K562 (cell line): ENCODE results near the gene POLR2J. TPM values are rescaled to one million over a fixed set of nuclear protein-coding genes. Genes with fewer than 3 reads are reported as not detected.

Experiments
- ARID2 ChIP-seq: fragments of 450-650 bp; IDR thresholded peaks from 2 replicates; pipeline ENCODE4 v1.6.1; 2017; ENCODE audit warnings: antibody characterized with exemption, mild to moderate bottlenecking
- CBX3 ChIP-seq, 2 experiments: IDR thresholded peaks; 1 replicate in 1 of 2; 2 replicates in 1 of 2; pipeline ENCODE4 v1.6.1; 2012; ENCODE audit warnings: inconsistent platforms in 2 of 2, low read length in 2 of 2, borderline replicate concordance in 1 of 2, control low read depth in 1 of 2
- DNMT1 ChIP-seq: fragments of 450-650 bp; IDR thresholded peaks from 2 replicates; pipeline ENCODE4 v1.6.1; 2016; ENCODE audit warnings: antibody characterized with exemption, mild to moderate bottlenecking
- FOXJ2 ChIP-seq: fragments of 200-800 bp; sonication (Bioruptor generic); IDR thresholded peaks from 2 replicates; pipeline ENCODE4 v1.6.1; 2016; ENCODE audit warnings: missing genetic modification characterization, missing compliant biosample characterization
- GATAD2B ChIP-seq: fragments of 450-650 bp; IDR thresholded peaks from 2 replicates; pipeline ENCODE4 v1.6.1; 2017; ENCODE audit warnings: mild to moderate bottlenecking, borderline replicate concordance
- GTF2A2 ChIP-seq: IDR thresholded peaks from 2 replicates; pipeline ENCODE4 v1.6.1; 2016; ENCODE audit warnings: mild to moderate bottlenecking, missing genetic modification characterization, missing compliant biosample characterization
- HNRNPL ChIP-seq: fragments of 200-400 bp; formaldehyde crosslinking; IDR thresholded peaks from 2 replicates; pipeline ENCODE4 v1.6.1; 2017; ENCODE audit warnings: low read depth, mild to moderate bottlenecking, low read length
- IRF2 ChIP-seq: sonication (generic); formaldehyde crosslinking; IDR thresholded peaks from 2 replicates; pipeline ENCODE4 v1.8.1; 2022; ENCODE audit warnings: mild to moderate bottlenecking, missing genetic modification reagents
- MTA3 ChIP-seq: fragments of 450-650 bp; formaldehyde crosslinking; IDR thresholded peaks from 2 replicates; pipeline ENCODE4 v1.6.1; 2017; ENCODE audit warnings: mild to moderate bottlenecking, borderline replicate concordance
- MYBL2 ChIP-seq, 2 experiments: fragments of 450-650 bp in 1 of 2; sonication (generic) in 1 of 2; formaldehyde crosslinking in 1 of 2; IDR thresholded peaks; 2 replicates each; pipeline versions ENCODE4 v1.6.1 to v1.8.1; 2017 to 2022; ENCODE audit warnings: borderline replicate concordance in 1 of 2, inconsistent platforms in 1 of 2, low read depth in 1 of 2, mild to moderate bottlenecking in 1 of 2, missing genetic modification reagents in 1 of 2, moderate library complexity in 1 of 2
- PBX2 ChIP-seq, 2 experiments: IDR thresholded peaks in 1 of 2; conservative IDR thresholded peaks in 1 of 2; 2 replicates each; pipeline ENCODE4 v1.6.1; 2016; ENCODE audit warnings: low read depth in 2 of 2, mild to moderate bottlenecking in 1 of 2, missing compliant biosample characterization in 1 of 2, missing genetic modification characterization in 1 of 2, moderate library complexity in 1 of 2
- POLR2AphosphoS5 ChIP-seq: IDR thresholded peaks from 2 replicates; pipeline ENCODE4 v1.6.1; 2011; ENCODE audit warnings: mild to moderate bottlenecking, low read depth, low read length, moderate library complexity; ENCODE audit not compliant: control insufficient read depth, insufficient read depth
- POLR3A ChIP-seq: IDR thresholded peaks from 2 replicates; pipeline ENCODE4 v1.6.1; 2011; ENCODE audit warnings: borderline replicate concordance, mild to moderate bottlenecking, moderate library complexity; ENCODE audit not compliant: insufficient read length, insufficient read depth; ENCODE audit errors: extremely low read depth
- RB1 ChIP-seq: fragments of 450-650 bp; IDR thresholded peaks from 2 replicates; pipeline ENCODE4 v1.6.1; 2017; ENCODE audit warnings: low read depth, mild to moderate bottlenecking
- RNF2 ChIP-seq: sonication (generic); IDR thresholded peaks from 2 replicates; pipeline ENCODE4 v1.6.1; 2016
- SIN3B ChIP-seq: fragments of 450-650 bp; IDR thresholded peaks from 2 replicates; pipeline ENCODE4 v1.6.1; 2017; ENCODE audit warnings: low read depth, mild to moderate bottlenecking, moderate library complexity
- TGIF2 ChIP-seq: sonication (generic); formaldehyde crosslinking; IDR thresholded peaks from 2 replicates; pipeline ENCODE4 v1.8.1; 2022; ENCODE audit warnings: mild to moderate bottlenecking, missing genetic modification reagents, moderate library complexity
- ZNF316 ChIP-seq: fragments of 450-650 bp; IDR thresholded peaks from 2 replicates; pipeline ENCODE4 v1.6.1; 2016
- polyA plus RNA-seq, 8 experiments: library from polyadenylated mRNA; depleted of rRNA in 4 of 8; stranded (reverse) in 5 of 8; unstranded in 3 of 8; fragments of >200 nt; fragmentation: Nextera tagmentation in 2 of 8; fragmentation: Illumina TruSeq in 1 of 8; extraction: Ambion mirVana in 2 of 8; extraction: Trizol in 1 of 8; gene quantifications; 2 replicates each; pipeline versions ENCODE4 v1.2.1 to v1.2.3, GENCODE V29; 2011 to 2014; ENCODE audit warnings: inconsistent platforms in 1 of 8, missing spikeins in 1 of 8
- total RNA-seq, 7 experiments: library from RNA; depleted of rRNA in 6 of 7; stranded (reverse); fragments of >200 nt in 6 of 7; fragmentation: Illumina TruSeq in 2 of 7; extraction: Trizol in 2 of 7; gene quantifications; 2 replicates each; pipeline versions ENCODE4 v1.2.1 to v1.2.3, GENCODE V29; 2011 to 2021; ENCODE audit warnings: low replicate concordance in 1 of 7
- TF ChIP-seq, protein P1 (sequence below): fragments of 250-450 bp; sonication (Bioruptor Pico); IDR thresholded peaks from 2 replicates; pipeline ENCODE4 v1.8.0; 2022; ENCODE audit warnings: inconsistent platforms
- TF ChIP-seq, protein P2 (sequence below), 2 experiments: IDR thresholded peaks; 2 replicates each; pipeline ENCODE4 v1.6.1; 2011; ENCODE audit warnings: borderline replicate concordance in 1 of 2, control low read depth in 1 of 2, low read depth in 1 of 2, low read length in 1 of 2, mild to moderate bottlenecking in 1 of 2, mixed read lengths in 1 of 2, moderate library complexity in 1 of 2; ENCODE audit not compliant: insufficient read depth in 1 of 2, insufficient read length in 1 of 2, poor library complexity in 1 of 2, severe bottlenecking in 1 of 2; ENCODE audit errors: extremely low read depth in 1 of 2

POLR2J gene
- total and polyA plus RNA-seq, 9 of the 15 experiments (the other 6 are each of a cell fraction or from before 2014, with no cell fraction given), result 32.3 to 220 (median 113) TPM

DNA sequence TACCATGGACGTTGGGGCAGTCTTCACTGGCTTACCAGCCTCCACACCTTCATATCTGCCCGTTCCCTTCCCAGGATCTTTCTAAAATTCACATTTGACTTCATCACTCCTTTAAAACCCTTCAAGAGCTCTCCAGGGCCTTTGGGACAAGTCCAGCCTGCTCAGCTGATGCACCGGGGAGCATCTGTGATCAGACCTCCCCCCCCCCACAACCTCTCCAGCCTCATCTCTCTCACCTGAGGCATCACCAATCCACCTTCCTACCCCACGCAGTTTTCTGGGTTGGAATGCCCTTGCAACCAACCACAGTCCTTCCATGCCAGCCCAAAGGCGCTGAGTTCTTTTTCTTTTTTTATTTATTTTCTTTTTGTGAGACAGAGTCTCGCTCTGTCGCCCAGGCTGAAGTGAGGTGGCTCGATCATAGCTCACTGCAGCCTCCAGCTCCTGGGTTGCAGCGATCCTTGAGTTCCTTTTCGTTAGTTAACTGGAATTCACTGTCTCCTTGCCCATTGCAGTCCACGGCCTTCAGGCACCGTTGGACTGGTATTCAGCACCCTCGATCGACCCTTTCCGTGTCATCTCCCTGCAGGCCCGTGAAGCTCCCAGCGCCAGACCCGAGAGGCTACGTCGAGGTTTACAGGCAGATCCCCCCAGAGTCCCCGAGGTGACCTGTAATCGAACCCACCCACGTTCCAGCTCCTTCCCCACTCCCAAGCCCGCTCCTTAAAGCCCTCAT, 14.7 kb downstream of the POLR2J start (continued):
- TF ChIP-seq IRF2 (CRISPR knock-in tag), result no peak
- TF ChIP-seq GATAD2B, result no peak
- 0 out of 2 replicates have a peak, but pooled peaks have one; percentile 30 for TF ChIP-seq ARID2
- no peak for TF ChIP-seq ZNF316
- TF ChIP-seq HNRNPL, result no peak
- no peak for TF ChIP-seq MTA3
- no peak; a peak in 1 of 3 replicates for TF ChIP-seq CBX3 (IDR thresholded peaks at IDR 0.05; ENCODE audit: borderline replicate concordance in 1 of 2, low read length in 2 of 2)
- TF ChIP-seq RB1, result no peak
- TF ChIP-seq POLR3A, result no peak
- TF ChIP-seq FOXJ2 (tag), result no peak
- no peak for TF ChIP-seq MYBL2 (IDR thresholded peaks at IDR 0.05; ENCODE audit: low read depth)
- no peak for TF ChIP-seq MYBL2 (CRISPR knock-in tag; IDR thresholded peaks at IDR 0.05; ENCODE audit: borderline replicate concordance)
- TF ChIP-seq, protein P1, sequence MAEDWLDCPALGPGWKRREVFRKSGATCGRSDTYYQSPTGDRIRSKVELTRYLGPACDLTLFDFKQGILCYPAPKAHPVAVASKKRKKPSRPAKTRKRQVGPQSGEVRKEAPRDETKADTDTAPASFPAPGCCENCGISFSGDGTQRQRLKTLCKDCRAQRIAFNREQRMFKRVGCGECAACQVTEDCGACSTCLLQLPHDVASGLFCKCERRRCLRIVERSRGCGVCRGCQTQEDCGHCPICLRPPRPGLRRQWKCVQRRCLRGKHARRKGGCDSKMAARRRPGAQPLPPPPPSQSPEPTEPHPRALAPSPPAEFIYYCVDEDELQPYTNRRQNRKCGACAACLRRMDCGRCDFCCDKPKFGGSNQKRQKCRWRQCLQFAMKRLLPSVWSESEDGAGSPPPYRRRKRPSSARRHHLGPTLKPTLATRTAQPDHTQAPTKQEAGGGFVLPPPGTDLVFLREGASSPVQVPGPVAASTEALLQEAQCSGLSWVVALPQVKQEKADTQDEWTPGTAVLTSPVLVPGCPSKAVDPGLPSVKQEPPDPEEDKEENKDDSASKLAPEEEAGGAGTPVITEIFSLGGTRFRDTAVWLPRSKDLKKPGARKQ (CRISPR knock-in tag), result no peak
- TF ChIP-seq POLR2AphosphoS5, result no peak
- 0 out of 2 replicates have a peak, but pooled peaks have one; percentile 25 for TF ChIP-seq DNMT1
- TF ChIP-seq SIN3B, result no peak
- TF ChIP-seq, protein P2, sequence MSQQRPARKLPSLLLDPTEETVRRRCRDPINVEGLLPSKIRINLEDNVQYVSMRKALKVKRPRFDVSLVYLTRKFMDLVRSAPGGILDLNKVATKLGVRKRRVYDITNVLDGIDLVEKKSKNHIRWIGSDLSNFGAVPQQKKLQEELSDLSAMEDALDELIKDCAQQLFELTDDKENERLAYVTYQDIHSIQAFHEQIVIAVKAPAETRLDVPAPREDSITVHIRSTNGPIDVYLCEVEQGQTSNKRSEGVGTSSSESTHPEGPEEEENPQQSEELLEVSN (IDR thresholded peaks at IDR 0.05; ENCODE audit: borderline replicate concordance in 1 of 2, extremely low read depth in 1 of 2, insufficient read depth in 1 of 2, insufficient read length in 1 of 2, low read depth in 1 of 2, low read length in 1 of 2, poor library complexity in 1 of 2, severe bottlenecking in 1 of 2), result no peak
- no peak for TF ChIP-seq TGIF2
- TF ChIP-seq PBX2 (CRISPR knock-in tag; IDR thresholded peaks at IDR 0.05; ENCODE audit: low read depth), result no peak
- no peak for TF ChIP-seq PBX2 (tag; conservative IDR thresholded peaks at IDR 0.05; ENCODE audit: low read depth)
- TF ChIP-seq RNF2, result no peak
- no peak for TF ChIP-seq GTF2A2 (tag)
